ENCODE data around the gene SP8.
"Not testable (repeated sequence)": the region's sequence is repeated elsewhere in the genome, so short reads cannot be mapped to it uniquely, and the experiment has no call there.

GRCh38 chr7:20836424-20836823 lies 49.7 kb upstream of the SP8 start:
- TF ChIP-seq CTCF, EZH2phosphoT487 (IDR thresholded peaks at IDR 0.05): not testable (repeated sequence)

Data from neural progenitor cell (in vitro differentiated cells).